HG03095 (cell line): ENCODE results near the gene ASXL2.
"Not testable (repeated sequence)": the region's sequence is repeated elsewhere in the genome, so short reads cannot be mapped to it uniquely, and the experiment has no call there.

Experiments
- ATAC-seq: cut with Tn5 transposase; IDR thresholded peaks from one replicate; pipeline ENCODE4 v1.9.1; 2021; ENCODE audit warnings: moderate library complexity; ENCODE audit not compliant: unreplicated experiment

ASXL2 gene

DNA sequence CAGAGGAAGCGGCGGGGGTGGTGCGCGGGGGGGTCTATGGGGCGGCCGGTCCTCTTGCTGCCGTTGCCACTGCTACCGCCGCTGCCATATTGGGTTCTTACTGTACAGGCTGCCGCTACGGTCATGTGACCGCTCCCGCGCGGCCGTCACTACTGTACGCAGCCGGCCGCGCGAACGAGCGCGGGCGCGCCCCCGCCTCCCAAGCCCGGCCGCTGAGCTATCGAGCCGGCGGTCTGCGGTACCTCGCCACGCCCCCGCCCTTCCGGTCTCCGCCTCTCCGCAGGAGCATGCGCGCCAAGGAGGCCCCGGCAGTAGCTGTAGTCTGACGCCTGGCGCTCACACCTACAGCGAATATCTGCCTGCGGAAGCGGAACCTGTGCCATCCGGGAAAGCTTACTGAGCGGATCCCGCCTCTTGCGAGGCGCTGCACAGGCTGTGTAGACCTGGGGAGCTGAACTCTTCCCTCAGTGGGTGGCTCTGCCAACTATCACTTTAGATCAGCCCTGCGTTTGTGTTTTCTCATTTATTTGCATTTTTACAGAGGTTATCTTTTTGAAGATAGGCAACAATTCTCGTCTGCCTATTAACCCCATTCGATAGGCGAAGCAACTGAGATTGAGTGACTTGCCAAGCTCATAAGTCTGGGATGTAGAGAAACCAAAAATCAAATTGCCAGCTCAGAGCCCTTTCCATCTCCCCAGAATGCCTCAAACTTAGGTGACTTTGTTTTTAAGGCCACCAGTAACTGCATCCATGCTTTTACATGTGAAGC is at the start of gene ASXL2:
ASXL2 (minus strand) TSS at position 127 of the 772 bp plus-strand sequence. CDS start 265 bp downstream, outside the sequence.
- ATAC-seq, result peak; percentile 92

DNA sequence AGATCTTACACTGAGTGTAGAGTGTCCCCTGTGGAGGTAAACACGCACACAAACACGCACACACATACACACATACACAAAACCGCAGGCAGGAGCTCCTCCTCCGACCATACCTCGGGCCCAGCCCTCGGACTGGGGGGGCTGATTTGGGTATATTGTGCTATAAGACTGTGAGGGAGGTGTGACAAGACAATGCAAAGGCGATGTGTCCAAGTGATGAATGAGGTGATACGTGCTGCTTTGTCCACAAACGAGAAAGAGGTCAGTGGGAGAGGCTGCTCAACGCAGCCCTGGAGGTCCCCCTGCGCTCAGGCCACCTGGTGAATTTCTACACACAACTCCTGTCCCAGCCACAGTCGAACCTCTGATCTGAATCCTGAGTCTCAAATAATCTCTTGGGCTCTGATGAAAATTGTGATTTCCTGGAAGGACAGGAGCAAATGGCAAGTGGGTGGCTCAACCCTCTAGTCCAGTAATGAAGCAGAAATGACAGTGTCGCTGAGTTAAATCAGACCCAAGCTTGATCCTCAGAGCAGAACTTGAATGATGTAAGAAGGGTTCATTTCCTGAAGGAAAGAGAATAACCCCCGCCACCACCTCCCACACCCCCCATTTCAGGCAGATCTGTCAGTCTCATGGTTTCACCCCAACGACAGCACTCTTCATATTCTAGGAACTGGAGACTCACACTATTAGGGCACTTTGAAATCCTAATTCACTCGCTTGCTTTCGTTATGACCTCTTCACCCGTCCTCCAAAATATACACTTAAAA is 48.9 kb upstream of the ASXL2 start:
- no peak for ATAC-seq

- no peak for ATAC-seq
Observed at GRCh38 chr2:25922501-25922900, 44.2 kb upstream of the ASXL2 start.

- ATAC-seq, result no peak
Observed at GRCh38 chr2:25920786-25921415, 42.6 kb upstream of the ASXL2 start.

DNA sequence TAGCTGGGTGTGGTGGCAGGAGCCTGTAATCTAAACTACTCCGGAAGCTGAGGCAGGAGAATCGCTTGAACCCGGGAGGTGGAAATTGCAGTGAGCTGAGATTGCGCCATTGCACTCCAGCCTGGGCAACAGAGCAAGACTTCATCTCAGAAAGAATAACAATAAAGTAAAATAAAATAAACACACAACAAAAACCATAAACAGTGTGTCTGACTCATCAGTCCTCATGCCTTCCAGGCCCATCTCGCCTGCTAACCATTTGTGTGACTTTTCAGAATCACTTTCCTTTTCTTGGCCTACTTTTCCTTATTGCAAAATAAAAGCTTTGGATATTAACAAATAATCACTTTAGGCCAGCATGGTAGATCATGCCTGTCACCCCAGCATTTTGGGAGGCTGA is 42.0 kb upstream of the ASXL2 start:
- ATAC-seq, result no peak

GRCh38 chr2:25917832-25918231 is 39.5 kb upstream of the ASXL2 start:
- no peak for ATAC-seq

- not testable (repeated sequence) for ATAC-seq
Observed at GRCh38 chr2:25917411-25917810, 39.1 kb upstream of the ASXL2 start.

DNA sequence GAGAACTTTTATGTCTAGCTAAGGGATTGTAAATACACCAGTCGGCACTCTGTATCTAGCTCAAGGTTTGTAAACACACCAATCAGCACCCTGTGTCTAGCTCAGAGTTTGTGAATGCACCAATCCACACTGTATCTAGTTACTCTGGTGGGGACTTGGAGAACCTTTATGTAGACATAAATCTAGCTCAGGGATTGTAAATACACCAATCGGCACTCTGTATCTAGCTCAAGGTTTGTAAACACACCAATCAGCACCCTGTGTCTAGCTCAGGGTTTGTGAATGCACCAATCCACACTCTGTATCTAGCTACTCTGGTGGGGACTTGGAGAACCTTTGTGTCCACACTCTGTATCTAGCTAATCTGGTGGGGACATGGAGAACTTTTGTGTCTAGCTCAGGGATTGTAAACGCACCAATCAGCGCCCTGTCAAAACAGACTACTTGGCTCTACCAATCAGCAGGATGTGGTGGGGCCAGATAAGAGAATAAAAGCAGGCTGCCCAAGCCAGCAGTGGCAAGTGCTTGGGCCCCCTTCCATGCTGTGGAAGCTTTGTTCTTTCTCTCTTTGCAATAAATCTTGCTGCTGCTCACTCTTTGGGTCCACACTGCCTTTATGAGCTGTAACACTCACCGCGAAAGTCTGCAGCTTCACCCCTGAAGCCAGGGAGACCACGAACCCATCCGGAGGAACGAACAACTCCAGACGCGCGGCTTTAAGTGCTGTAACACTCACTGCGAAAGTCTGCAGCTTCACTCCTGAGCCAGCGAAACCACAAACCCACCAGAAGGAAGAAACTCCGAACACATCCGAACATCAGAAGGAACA is 37.9 kb upstream of the ASXL2 start:
- ATAC-seq, result not testable (repeated sequence)

DNA sequence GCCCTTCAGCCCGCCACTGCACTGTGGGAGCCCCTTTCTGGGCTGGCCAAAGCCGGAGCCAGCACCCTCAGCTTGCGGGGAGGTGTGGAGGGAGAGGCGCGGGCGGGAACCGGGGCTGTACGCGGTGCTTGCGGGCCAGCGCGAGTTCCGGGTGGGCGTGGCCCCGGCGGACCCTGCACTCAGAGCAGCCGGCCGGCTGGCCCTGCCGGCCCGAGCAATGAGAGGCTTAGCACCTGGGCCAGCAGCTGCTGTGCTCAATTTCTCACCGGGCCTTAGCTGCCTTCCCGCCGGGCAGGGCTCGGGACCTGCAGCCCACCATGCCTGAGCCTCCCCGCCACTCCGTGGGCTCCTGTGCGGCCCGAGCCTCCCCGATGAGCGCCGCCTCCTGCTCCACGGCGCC is 37.1 kb upstream of the ASXL2 start:
- not testable (repeated sequence) for ATAC-seq

- ATAC-seq, result not testable (repeated sequence)
Observed at GRCh38 chr2:25913696-25913973, 35.3 kb upstream of the ASXL2 start.

GRCh38 chr2:25912851-25913695 is 34.8 kb upstream of the ASXL2 start:
- no peak for ATAC-seq

GRCh38 chr2:25909574-25909973 is 31.3 kb upstream of the ASXL2 start:
- ATAC-seq, result not testable (repeated sequence)

DNA sequence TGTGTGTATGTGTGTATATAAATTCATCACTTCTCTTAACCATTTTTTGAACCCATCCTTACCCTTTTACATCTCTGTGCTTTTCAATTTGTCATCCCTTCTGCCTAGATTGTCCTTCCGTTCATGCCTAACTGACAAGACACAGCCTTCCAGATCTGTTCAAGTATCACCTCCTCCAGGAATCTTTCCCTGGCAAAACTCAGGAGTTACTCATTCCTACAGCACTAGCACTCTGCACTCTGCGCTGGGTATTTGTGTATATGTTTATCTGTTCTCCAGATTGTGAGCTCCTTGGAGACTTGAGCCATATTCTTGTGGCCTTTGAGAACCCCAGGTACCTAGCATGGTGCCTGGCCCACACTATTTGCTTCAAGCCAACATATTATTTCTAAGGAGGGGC is 26.8 kb upstream of the ASXL2 start:
- ATAC-seq, result no peak

GRCh38 chr2:25903216-25903776 is 25.0 kb upstream of the ASXL2 start:
- ATAC-seq, result no peak

DNA sequence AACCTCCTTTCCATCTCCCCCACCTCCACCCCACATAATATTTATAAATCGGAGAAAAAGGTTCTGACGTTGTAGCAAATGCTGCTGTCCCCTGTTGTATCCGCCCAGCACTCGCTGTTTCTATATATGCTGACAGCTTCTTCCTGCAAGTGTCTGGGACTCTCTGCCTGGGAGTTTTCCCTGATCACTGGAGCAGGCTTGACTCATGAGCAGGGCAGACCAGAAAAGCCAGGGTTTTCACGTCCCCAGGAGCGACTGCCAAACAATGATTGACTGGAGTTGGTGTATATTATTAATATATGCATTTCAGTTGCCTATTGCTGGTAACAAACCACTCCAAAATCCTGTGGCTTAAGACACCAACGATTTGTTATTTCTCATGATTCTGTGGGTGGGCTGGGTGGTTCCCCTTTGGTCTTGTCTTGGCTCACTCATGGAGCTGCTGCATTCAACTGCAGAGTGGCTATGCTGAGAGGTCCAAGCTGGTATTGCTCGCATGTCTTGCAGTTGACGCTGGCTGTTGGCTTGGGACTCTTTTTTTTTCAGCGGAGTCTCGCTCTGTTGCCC is 21.2 kb upstream of the ASXL2 start:
- no peak for ATAC-seq

GRCh38 chr2:25897506-25897905 is 19.2 kb upstream of the ASXL2 start:
- no peak for ATAC-seq

DNA sequence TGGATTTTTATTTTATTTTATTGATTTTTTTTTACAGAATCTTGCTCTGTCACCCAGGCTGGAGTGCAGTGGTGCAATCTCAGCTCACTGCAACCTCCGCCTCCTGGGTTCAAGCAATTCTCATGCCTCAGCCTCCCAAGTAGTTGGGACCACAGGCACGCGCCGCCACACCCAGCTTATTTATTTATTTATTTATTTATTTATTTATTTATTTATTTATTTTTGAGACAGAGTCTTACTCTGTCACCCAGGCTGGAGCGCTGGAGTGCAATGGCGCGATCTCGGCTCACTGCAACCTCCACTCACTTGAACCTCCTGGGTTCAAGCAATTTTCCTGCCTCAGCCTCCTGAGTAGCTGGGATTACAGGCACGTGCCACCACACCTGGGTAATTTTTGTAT is 18.0 kb upstream of the ASXL2 start:
- ATAC-seq, result not testable (repeated sequence)

DNA sequence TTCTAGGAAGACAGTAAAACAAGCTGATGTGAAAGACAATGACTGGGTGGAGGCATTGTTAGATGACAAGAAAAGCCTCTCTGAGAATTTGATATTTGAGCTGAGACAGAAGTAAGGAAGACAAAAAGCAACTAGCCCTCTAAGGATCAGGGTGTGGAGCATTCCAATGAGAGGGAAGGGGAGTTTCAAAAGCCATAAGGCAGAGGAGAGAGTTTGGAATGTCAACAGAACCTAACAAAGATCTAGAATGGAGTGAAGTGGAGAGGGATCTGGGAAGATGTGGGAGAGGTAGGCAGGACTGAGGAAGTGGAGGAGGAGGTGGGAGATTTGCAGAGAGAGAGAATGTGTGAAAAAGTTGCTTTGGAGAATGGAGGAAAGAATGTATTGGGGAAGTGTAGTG is 17.3 kb upstream of the ASXL2 start:
- ATAC-seq, result no peak

GRCh38 chr2:25895018-25895417 is 16.7 kb upstream of the ASXL2 start:
- no peak for ATAC-seq
